A549 (cell line): Measurements from ENCODE around the gene HERPUD2. TPM values are rescaled to one million over a fixed set of nuclear protein-coding genes. Genes with fewer than 3 reads are reported as not detected.

Source experiments
- ATAC-seq, 2 experiments: fragments of 200-7000 bp in 1 of 2; fragments of >200 bp in 1 of 2; cut with Nextera tagmentation in 1 of 2; cut with Tn5 transposase in 1 of 2; 3 replicates each; pipeline versions ENCODE4 v1.8.0 to v1.9.1; 2018 to 2020; ENCODE audit warnings: mild to moderate bottlenecking in 1 of 2, moderate library complexity in 1 of 2
- CTCF ChIA-PET: fragments of 300-600 bp; sonication (Branson Sonifier 250); formaldehyde crosslinking; extraction: SDS; loops from one replicate; lab custom pipeline; 2021; ENCODE audit warnings: antibody characterized with exemption, inconsistent platforms; lab: Yijun Ruan, JAX
- POLR2A ChIA-PET: fragments of 350-600 bp; formaldehyde crosslinking; extraction: SDS; loops from one replicate; lab custom pipeline; 2021; ENCODE audit warnings: antibody characterized with exemption, inconsistent platforms; lab: Yijun Ruan, JAX
- DNase-seq, 2 experiments: peaks; one replicate each; pipeline versions ENCODE4 v3.0.0 to v3.0.0-alpha.2; 2011 to 2016; ENCODE audit warnings: low read depth in 1 of 2, low spot score in 1 of 2
- FAIRE-seq: peaks from 2 replicates; lab custom pipeline; 2011; peaks lifted over from hg19 to GRCh38; lab: Jason Lieb, UNC
- H3K27ac ChIP-seq, 2 experiments: fragments of >200 bp; sonication (Bioruptor Twin); formaldehyde crosslinking; 3 replicates each; pipeline ENCODE4 v1.5.1; 2016 to 2017
- H3K4me1 ChIP-seq: fragments of >200 bp; sonication (Bioruptor Twin); formaldehyde crosslinking; 3 replicates; pipeline ENCODE4 v1.6.1; 2016
- H3K4me2 ChIP-seq: fragments of >200 bp; sonication (Bioruptor Twin); formaldehyde crosslinking; 3 replicates; pipeline ENCODE4 v1.6.1; 2016
- H3K4me3 ChIP-seq: fragments of >200 bp; sonication (Bioruptor Twin); formaldehyde crosslinking; 3 replicates; pipeline ENCODE4 v1.5.1; 2016
- H3K9me3 ChIP-seq: fragments of >200 bp; sonication (Bioruptor Twin); formaldehyde crosslinking; 3 replicates; pipeline ENCODE4 v1.6.1; 2016
- BCL3 ChIP-seq: fragments of >200 bp; sonication (Bioruptor Twin); formaldehyde crosslinking; IDR thresholded peaks from 3 replicates; pipeline ENCODE4 v1.6.1; 2016
- BHLHE40 ChIP-seq: IDR thresholded peaks from 2 replicates; pipeline ENCODE4 v1.6.1; 2012; ENCODE audit warnings: low read depth, low read length, inconsistent platforms
- CBX2 ChIP-seq: fragments of 200-600 bp; sonication (generic); IDR thresholded peaks from 2 replicates; pipeline ENCODE4 v1.6.1; 2016; ENCODE audit warnings: low read depth, mild to moderate bottlenecking, borderline replicate concordance
- CBX8 ChIP-seq: fragments of 200-600 bp; sonication (generic); IDR thresholded peaks from 2 replicates; pipeline ENCODE4 v1.6.1; 2016
- CEBPB ChIP-seq, 2 experiments: fragments of >200 bp in 1 of 2; sonication (Bioruptor Twin) in 1 of 2; formaldehyde crosslinking in 1 of 2; IDR thresholded peaks; 2 replicates each; pipeline ENCODE4 v1.6.1; 2012 to 2016
- CHD2 ChIP-seq: fragments of 150-350 bp; IDR thresholded peaks from 2 replicates; pipeline ENCODE4 v1.6.1; 2014; ENCODE audit warnings: low read length; ENCODE audit not compliant: partially characterized antibody
- ESRRA ChIP-seq: fragments of 150-350 bp; IDR thresholded peaks from 2 replicates; pipeline ENCODE4 v1.6.1; 2014; ENCODE audit warnings: mild to moderate bottlenecking, low read length, borderline replicate concordance
- FOSB ChIP-seq: fragments of 250-450 bp; sonication (Bioruptor Pico); IDR thresholded peaks from 2 replicates; pipeline ENCODE4 v1.5.0; 2020; ENCODE audit warnings: mild to moderate bottlenecking, moderate library complexity
- HDAC2 ChIP-seq: fragments of 200-600 bp; sonication (generic); IDR thresholded peaks from 2 replicates; pipeline ENCODE4 v1.6.1; 2016
- HOXA7 ChIP-seq: fragments of 250-450 bp; sonication (Bioruptor Pico); IDR thresholded peaks from 2 replicates; pipeline ENCODE4 v1.5.0; 2020; ENCODE audit warnings: mild to moderate bottlenecking, moderate library complexity
- HOXB5 ChIP-seq: fragments of 250-450 bp; sonication (Bioruptor Pico); IDR thresholded peaks from 2 replicates; pipeline ENCODE4 v1.5.0; 2020; ENCODE audit warnings: mild to moderate bottlenecking, moderate library complexity
- JUN ChIP-seq, 2 experiments: fragments of >200 bp; sonication (Bioruptor Twin); formaldehyde crosslinking; IDR thresholded peaks; 2 replicates in 1 of 2; 3 replicates in 1 of 2; pipeline ENCODE4 v1.6.1; 2016 to 2017
- KDM1A ChIP-seq: fragments of 200-600 bp; sonication (generic); IDR thresholded peaks from 2 replicates; pipeline ENCODE4 v1.6.1; 2016; ENCODE audit warnings: low read depth, mild to moderate bottlenecking
- KDM5A ChIP-seq: fragments of 200-600 bp; sonication (generic); IDR thresholded peaks from 2 replicates; pipeline ENCODE4 v1.6.1; 2016; ENCODE audit warnings: antibody characterized with exemption, mild to moderate bottlenecking
- MAX ChIP-seq: IDR thresholded peaks from 2 replicates; pipeline ENCODE4 v1.6.1; 2012
- MYC ChIP-seq: IDR thresholded peaks from 2 replicates; pipeline ENCODE4 v1.6.1; 2012; ENCODE audit warnings: mild to moderate bottlenecking, inconsistent platforms, low read length, improper control_type of control experiment, borderline replicate concordance
- NFE2L2 ChIP-seq: fragments of 150-350 bp; conservative IDR thresholded peaks from 2 replicates; pipeline ENCODE4 v1.6.1; 2014; ENCODE audit warnings: low read length
- NPAS2 ChIP-seq: fragments of 250-450 bp; sonication (Bioruptor Pico); IDR thresholded peaks from 2 replicates; pipeline ENCODE4 v1.8.0; 2022; ENCODE audit warnings: mild to moderate bottlenecking, moderate library complexity, borderline replicate concordance
- NR3C1 ChIP-seq: fragments of >200 bp; sonication (Bioruptor Twin); formaldehyde crosslinking; IDR thresholded peaks from 3 replicates; pipeline ENCODE4 v1.6.1; 2017
- PHF8 ChIP-seq: fragments of 200-600 bp; sonication (generic); IDR thresholded peaks from 2 replicates; pipeline ENCODE4 v1.6.1; 2016; ENCODE audit warnings: low read depth, mild to moderate bottlenecking, antibody characterized with exemption, moderate library complexity, borderline replicate concordance
- POLR2A ChIP-seq: IDR thresholded peaks from 2 replicates; pipeline ENCODE4 v1.6.1; 2012; ENCODE audit warnings: mild to moderate bottlenecking, low read length
- POLR2AphosphoS2 ChIP-seq: conservative IDR thresholded peaks from 2 replicates; pipeline ENCODE4 v1.6.1; 2012; ENCODE audit warnings: low read length, improper control_type of control experiment, inconsistent platforms
- RAD21 ChIP-seq, 2 experiments: fragments of >200 bp in 1 of 2; sonication (Bioruptor Twin) in 1 of 2; formaldehyde crosslinking in 1 of 2; IDR thresholded peaks in 1 of 2; conservative IDR thresholded peaks in 1 of 2; 2 replicates in 1 of 2; 3 replicates in 1 of 2; pipeline ENCODE4 v1.6.1; 2012 to 2018; ENCODE audit warnings: inconsistent platforms in 1 of 2
- RARB ChIP-seq: fragments of 250-450 bp; sonication (Bioruptor Pico); IDR thresholded peaks from 2 replicates; pipeline ENCODE4 v1.8.0; 2021; ENCODE audit warnings: mild to moderate bottlenecking, moderate library complexity
- RCOR1 ChIP-seq: fragments of 150-350 bp; IDR thresholded peaks from 2 replicates; pipeline ENCODE4 v1.6.1; 2014; ENCODE audit warnings: antibody characterized with exemption, low read length, low read depth
- ZFP36 ChIP-seq: fragments of 450-650 bp; IDR thresholded peaks from 2 replicates; pipeline ENCODE4 v1.6.1; 2014; ENCODE audit warnings: borderline replicate concordance; ENCODE audit not compliant: partially characterized antibody
- ZNF302 ChIP-seq: fragments of 250-450 bp; sonication (Bioruptor Pico); IDR thresholded peaks from 2 replicates; pipeline ENCODE4 v1.9.0; 2021; ENCODE audit warnings: inconsistent platforms, mild to moderate bottlenecking, moderate library complexity
- WGBS: methylation state at CpG from one replicate; pipeline ENCODE4 v1.1.6; 2017; ENCODE audit errors: missing lambda C conversion rate; 5-methylcytosine and 5-hydroxymethylcytosine counted together
- polyA minus RNA-seq: library from RNA; depleted of rRNA, polyadenylated mRNA; stranded (reverse); fragments of >200 nt; gene quantifications from 2 replicates; pipeline ENCODE4 v1.2.3, GENCODE V29; 2011; rRNA and poly(A)+ RNA removed
- polyA plus RNA-seq, 4 experiments: library from polyadenylated mRNA; depleted of rRNA in 3 of 4; stranded (reverse); fragments of >200 nt; fragmentation: RNase III in 1 of 4; extraction: RNeasy Plus Mini Kit Qiagen cat#74134 plus additional on column Dnase treatment in 1 of 4; gene quantifications; 2 replicates in 3 of 4; 3 replicates in 1 of 4; pipeline ENCODE4 v1.2.3, GENCODE V29; 2011 to 2017
- TF ChIP-seq, protein P1 (sequence below): IDR thresholded peaks from 2 replicates; pipeline ENCODE4 v1.6.1; 2012; ENCODE audit warnings: low read depth, borderline replicate concordance
- TF ChIP-seq, protein P2 (sequence below): fragments of 200-600 bp; sonication (generic); IDR thresholded peaks from 2 replicates; pipeline ENCODE4 v1.6.1; 2016; ENCODE audit warnings: antibody characterized with exemption, mild to moderate bottlenecking, moderate library complexity
- TF ChIP-seq, protein P3 (sequence below): IDR thresholded peaks from 2 replicates; pipeline ENCODE4 v1.6.1; 2012

HERPUD2 gene
- polyA plus RNA-seq (2011; rRNA removed) = 34.8 and 47.8 TPM in 2 replicates
- 18.0 and 25.4 TPM in 2 replicates for polyA plus RNA-seq (2012; cell fraction: cytosol; rRNA removed)
- 16.1 and 21.7 TPM in 2 replicates for polyA plus RNA-seq (2012; cell fraction: nucleus; rRNA removed)
- polyA plus RNA-seq (2017; fragmentation: RNase III; extraction: RNeasy Plus Mini Kit Qiagen cat#74134 plus additional on column Dnase treatment) = 11.7 to 15.3 TPM (median 13.2 TPM) in 3 replicates
- 68.1 and 80.1 TPM in 2 replicates for polyA minus RNA-seq

GRCh38 chr7:35694784-35695472 is at the start of gene HERPUD2:
Gene HERPUD2 (minus strand): TSS chr7:35695135. CDS start chr7:35694330, 805 bp downstream.
- H3K4me2 ChIP-seq = peak within 1 kb of the TSS; percentile 99
- H3K4me3 ChIP-seq = peak within 1 kb of the TSS; percentile 100
- POLR2A ChIA-PET = interaction anchor here (1.4 to 3.6 kb wide), 3 partner anchors 10 to 105 kb away, joined by 6 to 36 read pairs (median 6); partner anchors contain the start of gene SEPTIN7
- DNase-seq (peak; percentile 87 to 95), FAIRE-seq (no peak), ATAC-seq (peak; percentile 96)
- CTCF ChIA-PET = interaction anchor here (1.1 to 8.0 kb wide), 4 partner anchors 14 to 212 kb away, joined by 4 to 57 read pairs (median 9); no protein-coding TSS in a partner anchor
- TF ChIP-seq NFE2L2 (no peak), HDAC2 (no peak), HOXB5 (CRISPR knock-in tag) (no peak), KDM1A (no peak), HOXA7 (CRISPR knock-in tag) (no peak), CBX8 (no peak), ZNF302 (CRISPR knock-in tag) (no peak), POLR2AphosphoS2 (no peak), BHLHE40 (no peak), MAX (peak; percentile 95), FOSB (CRISPR knock-in tag) (no peak), CBX2 (no peak), RARB (CRISPR knock-in tag) (no peak), CEBPB (IDR thresholded peaks at IDR 0.05) (peak; percentile 81 to 91), ESRRA (no peak), POLR2A (peak; percentile 84), CHD2 (peak; percentile 84), JUN (IDR thresholded peaks at IDR 0.05) (peak; percentile 81 to 89; a peak in 4 of 5 replicates), KDM5A (no peak), NPAS2 (CRISPR knock-in tag) (no peak), RAD21 (conservative IDR thresholded peaks at IDR 0.05 in 1 of 2, IDR thresholded peaks at IDR 0.05 in 1 of 2) (no peak), BCL3 (peak; percentile 88), MYC (peak; percentile 68), PHF8 (peak; percentile 82; the same call in 1 of the 2 replicates), ZFP36 (no peak), RCOR1 (no peak), NR3C1 (no peak)
- TF ChIP-seq, protein P1, sequence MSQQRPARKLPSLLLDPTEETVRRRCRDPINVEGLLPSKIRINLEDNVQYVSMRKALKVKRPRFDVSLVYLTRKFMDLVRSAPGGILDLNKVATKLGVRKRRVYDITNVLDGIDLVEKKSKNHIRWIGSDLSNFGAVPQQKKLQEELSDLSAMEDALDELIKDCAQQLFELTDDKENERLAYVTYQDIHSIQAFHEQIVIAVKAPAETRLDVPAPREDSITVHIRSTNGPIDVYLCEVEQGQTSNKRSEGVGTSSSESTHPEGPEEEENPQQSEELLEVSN = peak; percentile 94
- TF ChIP-seq, protein P2, sequence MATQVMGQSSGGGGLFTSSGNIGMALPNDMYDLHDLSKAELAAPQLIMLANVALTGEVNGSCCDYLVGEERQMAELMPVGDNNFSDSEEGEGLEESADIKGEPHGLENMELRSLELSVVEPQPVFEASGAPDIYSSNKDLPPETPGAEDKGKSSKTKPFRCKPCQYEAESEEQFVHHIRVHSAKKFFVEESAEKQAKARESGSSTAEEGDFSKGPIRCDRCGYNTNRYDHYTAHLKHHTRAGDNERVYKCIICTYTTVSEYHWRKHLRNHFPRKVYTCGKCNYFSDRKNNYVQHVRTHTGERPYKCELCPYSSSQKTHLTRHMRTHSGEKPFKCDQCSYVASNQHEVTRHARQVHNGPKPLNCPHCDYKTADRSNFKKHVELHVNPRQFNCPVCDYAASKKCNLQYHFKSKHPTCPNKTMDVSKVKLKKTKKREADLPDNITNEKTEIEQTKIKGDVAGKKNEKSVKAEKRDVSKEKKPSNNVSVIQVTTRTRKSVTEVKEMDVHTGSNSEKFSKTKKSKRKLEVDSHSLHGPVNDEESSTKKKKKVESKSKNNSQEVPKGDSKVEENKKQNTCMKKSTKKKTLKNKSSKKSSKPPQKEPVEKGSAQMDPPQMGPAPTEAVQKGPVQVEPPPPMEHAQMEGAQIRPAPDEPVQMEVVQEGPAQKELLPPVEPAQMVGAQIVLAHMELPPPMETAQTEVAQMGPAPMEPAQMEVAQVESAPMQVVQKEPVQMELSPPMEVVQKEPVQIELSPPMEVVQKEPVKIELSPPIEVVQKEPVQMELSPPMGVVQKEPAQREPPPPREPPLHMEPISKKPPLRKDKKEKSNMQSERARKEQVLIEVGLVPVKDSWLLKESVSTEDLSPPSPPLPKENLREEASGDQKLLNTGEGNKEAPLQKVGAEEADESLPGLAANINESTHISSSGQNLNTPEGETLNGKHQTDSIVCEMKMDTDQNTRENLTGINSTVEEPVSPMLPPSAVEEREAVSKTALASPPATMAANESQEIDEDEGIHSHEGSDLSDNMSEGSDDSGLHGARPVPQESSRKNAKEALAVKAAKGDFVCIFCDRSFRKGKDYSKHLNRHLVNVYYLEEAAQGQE = peak; percentile 92
- TF ChIP-seq, protein P3, sequence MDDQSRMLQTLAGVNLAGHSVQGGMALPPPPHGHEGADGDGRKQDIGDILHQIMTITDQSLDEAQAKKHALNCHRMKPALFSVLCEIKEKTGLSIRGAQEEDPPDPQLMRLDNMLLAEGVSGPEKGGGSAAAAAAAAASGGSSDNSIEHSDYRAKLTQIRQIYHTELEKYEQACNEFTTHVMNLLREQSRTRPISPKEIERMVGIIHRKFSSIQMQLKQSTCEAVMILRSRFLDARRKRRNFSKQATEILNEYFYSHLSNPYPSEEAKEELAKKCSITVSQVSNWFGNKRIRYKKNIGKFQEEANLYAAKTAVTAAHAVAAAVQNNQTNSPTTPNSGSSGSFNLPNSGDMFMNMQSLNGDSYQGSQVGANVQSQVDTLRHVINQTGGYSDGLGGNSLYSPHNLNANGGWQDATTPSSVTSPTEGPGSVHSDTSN = no peak
- H3K9me3 ChIP-seq = no peaks in the 10 kb centered on the region
- 1% methylated on average over 23 of the region's 68 CpGs for WGBS
- peaks cover 49% of the 10 kb centered on the region for H3K4me1 ChIP-seq
- peak within 1 kb of the TSS; percentile 98 to 100 for H3K27ac ChIP-seq
